ENCODE data around the gene METRNL.
"Not testable (repeated sequence)": the region's sequence is repeated elsewhere in the genome, so short reads cannot be mapped to it uniquely, and the experiment has no call there.

GRCh38 chr17:83066543-83066890 is 12.9 kb upstream of the METRNL start:
- TF ChIP-seq FOXA1 (IDR thresholded peaks at IDR 0.05); SP1 (IDR thresholded peaks at IDR 0.05); L3MBTL2 (conservative IDR thresholded peaks at IDR 0.05); FOXK2 (IDR thresholded peaks at IDR 0.05); NFRKB (IDR thresholded peaks at IDR 0.05); SUZ12 (IDR thresholded peaks at IDR 0.05); FOXM1 (IDR thresholded peaks at IDR 0.05; ENCODE audit: borderline replicate concordance): not testable (repeated sequence)
